T47D (cell line): ENCODE results near the gene HTR3E.
"Not testable (repeated sequence)": the region's sequence is repeated elsewhere in the genome, so short reads cannot be mapped to it uniquely, and the experiment has no call there.

Experiments used
- DNase-seq, 2 experiments: peaks; one replicate each; pipeline versions ENCODE4 v3.0.0 to v3.0.0-alpha.2; 2011 to 2012; ENCODE audit warnings: low read depth in 1 of 2, low spot score in 1 of 2
- JUND ChIP-seq: IDR thresholded peaks from 2 replicates; pipeline ENCODE4 v1.6.1; 2012; ENCODE audit warnings: low read depth
- in situ Hi-C: cut with HindIII; loops from 2 replicates; pipeline ENCODE4 v1.10.0; 2016; ENCODE audit warnings: low sequenced_read_pairs, low pct_unique_long_range_greater_than_20kb

The HTR3E gene, protein sequence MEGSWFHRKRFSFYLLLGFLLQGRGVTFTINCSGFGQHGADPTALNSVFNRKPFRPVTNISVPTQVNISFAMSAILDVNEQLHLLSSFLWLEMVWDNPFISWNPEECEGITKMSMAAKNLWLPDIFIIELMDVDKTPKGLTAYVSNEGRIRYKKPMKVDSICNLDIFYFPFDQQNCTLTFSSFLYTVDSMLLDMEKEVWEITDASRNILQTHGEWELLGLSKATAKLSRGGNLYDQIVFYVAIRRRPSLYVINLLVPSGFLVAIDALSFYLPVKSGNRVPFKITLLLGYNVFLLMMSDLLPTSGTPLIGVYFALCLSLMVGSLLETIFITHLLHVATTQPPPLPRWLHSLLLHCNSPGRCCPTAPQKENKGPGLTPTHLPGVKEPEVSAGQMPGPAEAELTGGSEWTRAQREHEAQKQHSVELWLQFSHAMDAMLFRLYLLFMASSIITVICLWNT

DNA sequence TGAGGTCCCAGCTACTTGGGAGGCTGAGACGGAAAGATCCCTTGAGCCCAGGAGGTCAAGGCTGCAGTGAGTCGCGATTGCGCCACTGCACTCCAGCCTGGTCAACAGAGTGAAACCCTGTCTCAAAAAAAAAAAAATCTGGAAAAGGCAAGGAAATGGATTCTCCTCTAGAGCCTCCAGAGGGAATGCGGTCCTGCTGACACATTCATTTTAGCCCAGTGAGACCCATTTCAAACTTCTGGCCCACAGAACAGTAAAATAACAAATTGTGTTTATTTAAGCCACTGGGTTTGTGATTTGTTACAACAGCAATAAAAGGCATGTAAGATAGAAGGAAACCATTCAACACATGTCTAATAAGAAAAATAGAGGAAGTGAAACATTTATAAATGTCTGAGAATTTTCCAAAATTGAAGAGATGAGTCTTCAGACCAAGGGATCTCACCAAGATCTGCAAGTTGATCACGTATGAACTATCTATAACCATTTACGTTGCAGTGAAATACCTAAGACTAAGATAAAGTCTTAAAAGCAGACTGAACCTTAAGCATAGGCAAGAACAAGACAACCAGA is at the start of gene HTR3E:
TSS of gene HTR3E (plus strand) at position 254 of the 573 bp plus-strand sequence. CDS start 466 bp downstream, outside the sequence.
- in situ Hi-C loops = no loop called here
- DNase-seq = no peak
- TF ChIP-seq JUND = no peak

DNA sequence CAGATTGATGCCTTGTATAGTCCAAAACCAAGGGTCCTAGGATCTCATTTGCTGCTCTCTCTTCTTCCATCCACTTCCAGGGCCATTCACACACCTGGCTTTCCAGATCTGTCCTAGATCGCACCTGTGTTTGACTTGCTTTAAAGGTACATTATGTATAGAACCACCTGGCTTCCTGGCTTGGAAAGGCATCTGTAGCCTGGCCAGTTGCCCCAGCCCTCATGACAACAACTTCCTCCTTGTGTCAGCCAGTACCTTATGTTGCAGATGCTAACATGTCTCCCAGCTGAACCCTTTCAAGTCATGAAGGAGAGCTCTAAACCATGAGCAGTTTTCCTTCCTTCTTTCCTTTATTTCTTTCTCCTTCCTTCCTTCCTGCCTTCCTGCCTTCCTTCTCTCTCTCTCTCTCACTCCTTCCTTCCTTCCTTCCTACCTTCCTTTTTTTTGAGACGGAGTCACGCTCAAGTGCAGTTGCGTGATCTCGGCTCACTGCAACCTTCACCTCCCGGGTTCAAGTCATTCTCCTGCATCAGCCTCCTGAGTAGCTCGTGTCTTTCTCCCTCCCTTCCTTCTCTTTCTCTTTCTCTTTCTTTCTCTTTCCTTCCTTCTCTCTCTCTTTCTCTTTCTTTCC is 46.5 kb upstream of the HTR3E start:
- peak in 1 of 2 experiments; percentile 83 for DNase-seq
- in situ Hi-C loops = no loop called here
- no peak for TF ChIP-seq JUND

DNA sequence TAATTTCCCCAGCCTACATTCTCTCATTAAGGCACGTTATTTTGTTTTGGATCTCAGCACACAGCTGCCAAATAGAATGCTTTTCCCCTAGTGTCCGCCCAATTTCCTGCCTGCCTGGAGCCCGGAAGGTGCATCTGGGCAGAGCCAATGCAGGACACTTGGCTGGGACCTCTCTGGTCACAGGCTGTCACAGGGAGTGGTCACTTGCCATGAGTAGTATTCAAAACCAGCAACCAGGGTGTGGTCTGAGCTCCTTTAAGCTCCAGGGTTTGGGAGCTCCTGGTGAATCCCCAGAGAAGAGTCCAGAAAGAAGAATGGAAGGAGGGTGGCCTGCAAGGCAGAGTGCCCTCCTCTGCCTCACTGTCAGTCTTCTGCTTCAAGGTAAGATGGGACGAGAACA is 44.1 kb upstream of the HTR3E start, which contains the start of gene HTR3C:
TSS of gene HTR3C (plus strand) at position 281 of the 400 bp plus-strand sequence. CDS start at position 315, 34 bp downstream.
- TF ChIP-seq JUND = no peak
- in situ Hi-C loops = no loop called here

DNA sequence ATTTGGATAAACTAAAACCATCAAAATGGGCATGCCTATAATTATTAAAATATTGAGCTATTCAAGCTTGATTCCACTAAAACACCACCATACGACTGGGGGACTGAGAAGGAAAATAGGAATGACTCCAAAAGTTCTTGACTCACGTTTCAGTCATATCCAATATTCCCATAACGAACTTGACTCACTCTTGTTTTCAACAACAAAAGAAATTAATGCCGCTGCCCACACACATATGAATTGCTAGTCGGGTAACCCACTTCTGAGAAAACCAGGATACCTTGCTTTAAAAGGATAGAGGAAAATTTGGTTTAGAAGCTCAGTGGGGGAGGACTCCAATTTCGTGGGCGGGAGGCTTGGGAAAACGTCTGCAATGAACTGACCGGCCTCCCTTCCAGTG is 38.8 kb upstream of the HTR3E start:
- DNase-seq = no peak
- TF ChIP-seq JUND = no peak
- in situ Hi-C loops = no loop called here

More for the DNA sequence above, 44.1 kb upstream of the HTR3E start, which contains the start of gene HTR3C:
- DNase-seq = no peak

DNA sequence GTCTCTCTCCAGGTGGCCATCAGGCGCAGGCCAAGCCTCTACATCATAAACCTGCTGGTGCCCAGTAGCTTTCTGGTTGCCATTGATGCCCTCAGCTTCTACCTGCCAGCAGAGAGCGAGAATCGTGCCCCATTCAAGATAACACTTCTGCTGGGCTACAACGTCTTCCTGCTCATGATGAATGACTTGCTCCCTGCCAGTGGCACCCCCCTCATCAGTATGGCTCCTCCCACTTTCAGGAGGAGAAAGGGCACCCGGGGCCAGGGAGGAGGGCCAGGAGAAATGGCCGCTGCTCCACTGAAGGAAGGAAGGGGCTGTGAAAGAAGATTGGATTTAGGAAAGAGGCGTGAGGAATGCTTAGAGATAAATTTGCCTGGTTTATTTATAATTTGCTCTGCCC is 37.4 kb upstream of the HTR3E start:
- no peak for TF ChIP-seq JUND
- in situ Hi-C loops = no loop called here
- DNase-seq = no peak

DNA sequence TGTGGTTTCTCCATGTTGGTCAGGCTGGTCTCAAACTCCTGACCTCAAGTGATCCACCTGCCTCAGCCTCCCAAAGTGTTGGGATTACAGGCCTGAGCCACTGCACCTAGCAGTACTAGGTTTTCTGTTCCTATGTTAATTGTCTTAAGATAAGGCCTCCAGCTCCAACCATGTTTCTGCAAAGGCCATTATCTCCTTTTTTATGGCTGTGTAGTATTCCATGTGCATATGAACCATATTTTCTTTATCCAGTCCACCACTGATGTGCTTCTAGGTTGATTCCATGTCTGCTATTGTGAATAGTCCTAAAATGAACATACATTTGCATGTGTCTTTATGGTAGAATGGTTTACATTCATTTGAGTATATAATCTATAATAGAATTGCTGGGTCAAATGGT is 34.2 kb upstream of the HTR3E start:
- TF ChIP-seq JUND = no peak
- DNase-seq = no peak
- in situ Hi-C loops = no loop called here

DNA sequence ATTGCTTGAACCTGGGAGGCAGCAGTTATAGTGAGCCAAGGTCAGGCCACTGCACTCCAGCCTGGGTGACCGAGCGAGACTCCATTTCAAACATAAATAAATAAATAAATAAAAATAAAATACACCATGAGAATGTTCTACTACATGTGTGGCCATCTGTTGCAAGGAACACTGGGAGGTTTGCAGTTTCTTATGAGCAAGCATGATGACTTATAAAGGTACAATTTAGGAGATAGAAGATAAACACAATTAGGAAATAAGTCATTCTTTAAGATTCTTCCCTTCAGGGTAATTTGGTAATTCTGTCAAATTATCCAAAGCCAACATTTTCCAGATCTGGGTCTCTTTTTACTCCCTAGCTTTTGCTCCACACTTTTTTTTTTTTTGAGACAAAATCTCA is 30.7 kb upstream of the HTR3E start:
- DNase-seq = no peak
- no peak for TF ChIP-seq JUND
- in situ Hi-C loops = no loop called here

DNA sequence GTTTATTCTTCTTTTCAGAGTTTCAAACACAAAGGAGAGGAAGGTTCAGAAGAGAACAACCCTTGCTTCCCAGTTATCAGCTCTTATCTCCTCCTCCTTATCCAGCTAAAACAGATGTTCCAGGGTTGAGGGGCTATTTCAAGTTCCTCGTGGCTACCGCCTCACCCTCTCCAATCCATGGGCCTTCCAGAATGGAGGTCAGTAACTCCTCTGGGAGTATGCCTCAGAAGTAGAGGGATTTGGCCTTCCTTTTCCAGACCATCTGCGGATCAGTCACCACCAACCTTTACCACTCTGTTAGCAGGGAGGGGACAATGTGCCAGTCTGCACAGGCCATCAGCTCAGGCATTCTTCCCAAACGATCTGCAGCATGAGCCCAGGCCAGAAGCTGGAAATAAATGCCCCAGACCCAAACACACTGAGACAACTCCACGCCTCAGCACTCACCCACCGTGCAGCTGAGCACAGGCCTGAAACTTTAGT is 29.2 kb upstream of the HTR3E start:
- TF ChIP-seq JUND = no peak
- in situ Hi-C loops = no loop called here
- DNase-seq = no peak

DNA sequence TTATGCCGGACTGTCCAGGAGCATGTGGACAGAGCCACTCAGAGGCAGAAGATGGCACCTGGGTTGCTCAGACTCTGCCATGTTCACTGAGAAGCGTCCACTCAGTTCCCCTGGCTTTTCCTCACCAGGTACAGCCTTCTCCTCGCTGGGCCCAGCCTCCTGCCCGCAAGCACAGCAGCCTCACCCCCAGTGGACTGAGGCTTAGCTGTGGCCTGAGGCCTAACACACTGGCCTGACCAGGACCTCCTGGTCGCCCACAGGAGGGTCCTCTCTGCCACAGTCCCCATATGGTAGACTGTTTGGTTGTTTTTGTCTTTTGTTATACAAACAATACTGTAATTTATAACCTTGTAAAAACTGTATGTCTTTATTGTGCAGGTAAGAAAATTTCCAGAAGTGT is 28.5 kb upstream of the HTR3E start:
- TF ChIP-seq JUND = no peak
- in situ Hi-C loops = no loop called here
- DNase-seq = no peak

DNA sequence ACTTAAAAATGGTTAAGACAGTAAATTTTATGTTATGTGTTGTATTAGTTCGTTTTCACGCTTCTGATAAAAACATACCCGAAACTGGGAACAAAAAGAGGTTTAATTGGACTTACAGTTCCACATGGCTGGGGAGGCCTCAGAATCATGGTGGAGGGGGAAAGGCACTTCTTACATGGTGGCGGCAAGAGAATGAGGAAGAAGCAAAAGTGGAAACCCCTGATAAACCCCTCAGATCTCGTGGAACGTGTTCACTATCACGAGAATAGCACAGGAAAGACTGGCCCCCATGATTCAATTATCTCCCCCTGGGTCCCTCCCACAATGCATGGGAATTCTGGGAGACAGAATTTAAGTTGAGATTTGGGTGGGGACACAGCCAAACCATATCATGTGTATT is 25.7 kb upstream of the HTR3E start:
- in situ Hi-C loops, DNase-seq: not testable (repeated sequence)

DNA sequence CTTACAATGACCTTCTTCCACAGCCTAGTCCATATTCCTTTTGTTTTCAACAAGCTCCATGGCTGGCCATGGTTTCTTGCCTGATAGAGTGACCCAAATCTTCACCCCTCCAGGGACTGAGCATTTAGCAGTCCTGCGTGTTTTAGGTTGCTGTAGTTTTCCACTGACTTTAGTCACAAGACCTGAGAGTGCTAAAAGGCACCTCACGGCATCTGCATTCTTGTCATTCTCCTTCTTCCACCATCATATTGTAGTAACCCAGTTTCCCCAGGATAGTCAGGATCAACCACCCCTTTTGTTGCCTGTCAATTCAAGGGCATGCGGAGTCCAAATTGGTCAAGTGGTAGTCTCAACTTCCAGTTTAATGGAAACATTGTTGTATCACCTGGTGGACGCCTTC is 23.2 kb upstream of the HTR3E start:
- TF ChIP-seq JUND = no peak
- DNase-seq = no peak
- in situ Hi-C loops = no loop called here

DNA sequence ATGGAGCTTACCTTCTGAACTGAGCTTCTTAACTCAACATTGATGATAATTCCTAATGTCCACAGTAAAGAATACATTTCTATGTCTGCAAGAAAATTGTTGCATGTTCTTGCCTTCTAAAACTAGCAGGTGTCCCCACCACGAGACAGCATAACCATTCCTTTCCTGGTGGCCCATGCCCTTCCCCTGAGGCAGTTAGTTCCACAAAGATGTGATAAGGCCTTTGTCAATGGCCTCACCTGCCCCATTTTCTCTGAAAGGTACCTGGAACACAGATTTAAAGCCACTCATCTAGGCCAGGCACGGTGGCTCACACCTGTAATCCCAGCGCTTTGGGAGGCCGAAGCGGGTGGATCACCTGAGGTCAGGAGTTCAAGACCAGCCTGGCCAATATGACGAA is 21.0 kb upstream of the HTR3E start:
- no peak for DNase-seq
- in situ Hi-C loops = no loop called here
- TF ChIP-seq JUND = no peak

DNA sequence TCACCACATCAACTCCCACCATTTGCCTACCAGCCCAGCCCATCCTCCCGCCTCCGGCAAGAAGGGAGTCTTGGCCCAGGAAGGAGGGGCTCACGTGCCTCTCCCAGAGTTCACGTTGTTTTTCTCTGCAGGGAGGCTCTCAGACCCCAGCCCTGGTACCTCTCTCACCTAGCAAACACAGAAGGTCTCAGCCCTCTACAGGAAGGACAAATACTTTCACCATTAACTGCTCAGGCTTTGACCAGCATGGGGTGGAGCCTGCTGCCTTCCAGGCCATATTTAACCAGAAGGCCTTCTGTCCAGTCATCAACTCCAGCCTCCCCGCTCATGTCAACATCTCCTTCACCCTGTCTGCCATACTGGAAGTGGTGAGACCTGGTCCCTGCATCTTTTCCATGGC is 19.0 kb upstream of the HTR3E start:
- TF ChIP-seq JUND = no peak
- in situ Hi-C loops = no loop called here
- DNase-seq = no peak
